GM18502 (cell line): ENCODE measurements around the gene ECEL1.

ENCODE experiments used
- ATAC-seq: cut with Tn5 transposase; IDR thresholded peaks from one replicate; pipeline ENCODE4 v1.9.1; 2021; ENCODE audit warnings: mild to moderate bottlenecking; ENCODE audit not compliant: unreplicated experiment, poor library complexity

ECEL1 gene

DNA sequence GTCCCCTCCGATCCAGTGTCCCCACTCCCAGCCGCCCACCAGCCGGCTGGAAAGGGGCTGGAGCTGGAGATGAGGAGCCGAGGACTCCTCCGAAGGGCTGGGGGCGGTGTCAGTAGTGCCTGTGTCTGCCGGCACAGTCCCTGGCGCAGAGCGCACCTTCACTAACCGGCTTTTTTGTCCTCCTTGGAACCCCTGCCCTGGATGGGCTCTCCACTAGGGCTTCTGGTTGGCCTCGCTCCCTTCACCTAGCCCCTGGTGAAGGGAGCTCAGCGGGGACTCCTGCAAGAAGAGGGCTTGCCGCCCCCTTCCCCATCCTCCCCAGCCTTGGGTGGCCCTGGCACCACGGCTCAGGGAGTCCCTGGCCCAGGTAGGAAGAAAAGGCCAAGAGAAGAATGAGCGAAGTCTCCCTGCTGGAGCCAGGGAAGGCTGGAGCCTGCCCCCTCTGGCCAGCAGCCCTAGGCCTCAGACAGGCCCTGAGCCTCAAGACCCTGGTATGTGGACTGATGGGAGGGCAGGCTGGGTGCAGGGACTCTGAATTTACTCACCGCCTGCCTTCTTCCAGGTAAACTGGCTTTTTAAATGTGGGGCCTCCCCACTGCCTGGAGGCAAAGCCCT lies 570 bp upstream of the ECEL1 start:
- ATAC-seq = no peak

DNA sequence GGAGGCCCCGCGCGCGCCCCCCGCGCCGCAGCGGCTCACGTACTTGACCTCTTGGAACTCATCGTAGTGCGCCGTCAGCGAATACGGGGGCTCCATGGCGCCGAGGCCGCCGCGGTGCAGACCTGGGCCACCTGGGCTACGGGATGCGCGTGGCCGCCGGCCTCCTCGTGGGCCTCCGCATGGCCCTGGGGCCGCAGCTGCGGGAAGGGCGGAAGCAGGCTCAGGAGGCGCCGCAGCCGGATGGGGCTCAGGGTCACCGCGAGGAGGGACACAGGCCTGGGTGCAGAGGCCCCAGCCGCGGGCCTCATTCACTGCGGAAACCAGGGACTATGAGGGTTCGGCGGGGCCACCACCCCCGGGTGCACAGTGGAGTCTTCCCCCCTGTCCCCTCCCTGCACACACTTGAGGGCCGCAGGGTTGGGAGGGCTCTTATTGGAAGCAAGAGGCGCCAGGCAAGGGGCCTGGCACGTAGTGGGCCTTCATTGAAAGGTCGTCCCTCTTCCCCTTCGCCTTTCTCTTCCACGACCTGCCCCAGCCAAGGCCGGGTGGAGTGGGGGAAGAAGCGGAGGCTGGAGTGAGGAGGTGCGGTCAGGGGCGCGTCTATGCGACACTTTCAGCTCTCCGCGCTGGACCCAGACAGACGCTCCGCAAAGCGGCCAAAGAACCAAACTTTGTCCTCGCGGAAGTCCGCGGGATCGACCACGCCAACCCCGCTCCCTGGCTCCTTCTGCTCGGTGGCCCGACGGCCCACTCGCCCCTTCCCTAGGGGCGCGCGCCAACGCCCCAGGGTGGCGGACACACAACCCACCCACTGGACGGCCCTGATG lies 863 bp downstream of the ECEL1 start:
- no peak for ATAC-seq

DNA sequence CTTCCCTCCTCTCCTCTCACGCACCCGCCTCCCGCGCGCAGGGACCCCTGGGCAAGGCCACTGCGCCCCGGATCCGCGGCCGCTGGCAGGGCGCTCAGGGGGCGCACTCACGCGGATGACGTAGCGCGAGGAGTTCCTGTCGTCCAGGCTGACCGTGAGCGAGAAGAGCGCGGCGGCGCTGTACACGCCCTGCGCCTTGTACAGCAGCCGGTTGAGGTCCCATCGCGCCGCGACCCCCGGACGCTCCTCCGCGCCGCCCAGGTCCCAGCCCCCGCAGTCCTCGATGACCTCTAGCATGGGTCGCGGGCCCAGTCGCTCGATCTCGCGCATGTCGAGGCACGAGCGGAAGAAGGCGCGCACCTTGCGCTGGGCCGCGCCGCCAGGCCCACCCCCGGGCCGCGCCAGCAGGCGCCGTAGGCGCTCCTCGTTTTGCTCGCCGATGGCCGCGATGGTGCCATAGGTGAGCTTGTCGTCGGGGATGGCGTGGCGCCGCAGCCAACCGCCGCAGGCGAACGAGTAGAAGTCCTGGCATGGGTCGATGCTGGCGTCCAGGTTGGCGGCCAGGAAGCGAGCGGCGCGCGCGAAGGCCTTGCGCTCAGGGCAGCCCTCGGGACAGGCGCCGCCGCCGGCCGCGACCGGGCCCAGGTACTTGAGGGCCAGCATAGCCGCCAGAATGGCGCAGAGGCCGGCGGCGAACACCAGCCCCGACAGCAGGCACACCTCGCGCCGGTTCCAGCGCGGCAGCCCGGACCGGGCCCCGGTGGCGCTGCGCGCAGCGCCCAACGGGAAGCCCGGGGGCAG lies 1.7 kb downstream of the ECEL1 start:
- no peak for ATAC-seq

DNA sequence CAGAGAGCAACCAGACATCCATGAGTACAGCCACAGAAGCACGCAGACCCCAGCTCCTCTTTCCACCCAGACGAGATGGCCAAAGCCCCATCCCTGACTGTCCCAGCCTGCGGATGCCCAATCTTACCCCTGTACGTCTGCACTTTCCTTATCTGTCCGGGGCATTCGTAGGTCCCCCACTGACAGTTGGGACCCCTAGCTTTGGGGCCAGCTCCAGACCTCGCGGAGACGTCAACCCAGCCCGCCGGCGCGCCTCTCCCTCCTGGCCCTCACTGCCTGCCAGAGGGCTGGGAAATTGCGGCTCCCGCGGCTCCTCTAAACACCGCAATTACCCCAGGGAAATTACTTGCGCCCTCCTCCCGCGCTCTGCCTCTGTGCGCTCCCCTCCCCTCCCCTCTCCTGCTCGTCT lies 2.3 kb downstream of the ECEL1 start:
- no peak for ATAC-seq

- ATAC-seq = no peak
Measured at GRCh38 chr2:232484628-232485347, 2.8 kb downstream of the ECEL1 start.

- no peak for ATAC-seq
Measured at GRCh38 chr2:232483923-232484627, 3.6 kb downstream of the ECEL1 start.

DNA sequence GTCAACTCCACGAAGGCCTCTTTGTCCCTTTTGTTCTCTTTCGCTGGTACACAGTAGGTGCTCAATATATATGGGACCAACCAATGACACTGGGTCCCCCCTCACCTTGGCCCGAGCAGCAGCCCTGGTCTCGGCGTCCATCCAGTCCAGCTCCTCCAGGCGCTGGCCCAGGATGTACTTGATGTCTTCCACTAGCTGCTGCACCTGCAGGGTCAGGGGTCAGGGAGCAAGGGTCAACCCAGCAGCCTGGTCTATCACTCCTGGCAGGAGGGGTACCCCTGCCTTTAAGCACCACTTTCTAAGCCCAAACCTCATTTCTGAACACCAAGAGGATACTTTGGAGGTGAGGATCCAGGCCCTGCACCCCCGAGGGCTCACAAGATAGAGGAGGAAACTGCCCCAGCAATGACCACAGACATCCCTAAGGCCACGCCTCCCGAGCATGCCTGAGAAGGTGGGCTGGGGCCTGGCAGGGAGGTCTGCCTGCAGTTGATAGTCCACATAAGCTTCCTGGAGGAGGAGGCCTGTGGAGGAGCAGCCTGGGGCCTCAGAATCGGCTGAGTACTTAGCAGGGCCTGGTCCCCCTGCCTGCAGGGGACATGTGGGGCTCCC lies 4.2 kb downstream of the ECEL1 start:
- no peak for ATAC-seq

DNA sequence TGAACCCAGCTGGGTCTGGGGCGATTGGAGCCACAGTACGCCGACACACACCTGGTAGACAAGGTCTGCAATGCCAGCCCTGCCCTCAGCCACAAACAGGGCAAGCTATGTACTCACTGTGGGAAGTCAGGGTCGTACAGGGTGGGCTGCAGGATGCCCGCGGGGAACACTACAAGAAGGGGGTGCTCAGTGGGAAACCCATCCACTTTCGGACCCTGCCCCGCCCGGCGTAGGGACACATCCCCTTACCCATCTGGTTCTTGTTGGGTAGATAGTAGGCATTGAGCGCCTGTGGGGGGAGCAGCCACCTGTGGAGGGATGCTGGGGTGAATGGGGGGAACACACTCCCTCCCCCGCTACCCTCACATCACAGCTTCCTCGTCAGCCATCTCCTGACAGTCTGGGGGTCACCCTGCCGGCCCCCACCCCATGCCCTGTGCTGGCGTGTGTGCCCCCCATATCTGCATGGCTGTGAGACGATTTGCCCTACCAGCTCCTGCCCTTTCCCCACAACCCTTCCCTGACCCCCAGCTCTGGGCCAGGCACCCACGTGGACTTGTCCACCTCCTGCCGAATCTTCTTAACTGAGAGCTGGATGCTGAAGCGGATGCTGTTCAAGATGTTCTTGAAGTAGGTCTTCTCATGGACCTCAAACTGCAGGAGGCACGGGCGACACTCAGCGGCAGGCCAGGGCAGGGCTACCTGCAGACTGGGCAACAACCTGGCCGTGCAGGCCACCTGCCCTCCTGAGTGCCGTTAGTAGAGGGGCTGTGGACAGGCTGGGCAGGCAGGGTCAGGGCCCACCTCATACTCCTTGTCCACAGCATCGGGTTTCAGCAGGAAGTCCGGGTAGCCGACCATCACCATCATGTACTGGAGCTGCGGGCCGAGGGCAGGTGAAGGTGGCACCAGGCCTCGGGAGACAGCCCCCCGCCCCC lies 5.1 kb downstream of the ECEL1 start:
- no peak for ATAC-seq

- ATAC-seq = no peak
Measured at GRCh38 chr2:232481322-232482140, 6.1 kb downstream of the ECEL1 start.

- ATAC-seq = no peak
Measured at GRCh38 chr2:232480201-232481190, 7.1 kb downstream of the ECEL1 start.

GRCh38 chr2:232479341-232480200 lies 8.1 kb downstream of the ECEL1 start:
- ATAC-seq = no peak

- no peak for ATAC-seq
Measured at GRCh38 chr2:232478571-232479340, 8.9 kb downstream of the ECEL1 start.

DNA sequence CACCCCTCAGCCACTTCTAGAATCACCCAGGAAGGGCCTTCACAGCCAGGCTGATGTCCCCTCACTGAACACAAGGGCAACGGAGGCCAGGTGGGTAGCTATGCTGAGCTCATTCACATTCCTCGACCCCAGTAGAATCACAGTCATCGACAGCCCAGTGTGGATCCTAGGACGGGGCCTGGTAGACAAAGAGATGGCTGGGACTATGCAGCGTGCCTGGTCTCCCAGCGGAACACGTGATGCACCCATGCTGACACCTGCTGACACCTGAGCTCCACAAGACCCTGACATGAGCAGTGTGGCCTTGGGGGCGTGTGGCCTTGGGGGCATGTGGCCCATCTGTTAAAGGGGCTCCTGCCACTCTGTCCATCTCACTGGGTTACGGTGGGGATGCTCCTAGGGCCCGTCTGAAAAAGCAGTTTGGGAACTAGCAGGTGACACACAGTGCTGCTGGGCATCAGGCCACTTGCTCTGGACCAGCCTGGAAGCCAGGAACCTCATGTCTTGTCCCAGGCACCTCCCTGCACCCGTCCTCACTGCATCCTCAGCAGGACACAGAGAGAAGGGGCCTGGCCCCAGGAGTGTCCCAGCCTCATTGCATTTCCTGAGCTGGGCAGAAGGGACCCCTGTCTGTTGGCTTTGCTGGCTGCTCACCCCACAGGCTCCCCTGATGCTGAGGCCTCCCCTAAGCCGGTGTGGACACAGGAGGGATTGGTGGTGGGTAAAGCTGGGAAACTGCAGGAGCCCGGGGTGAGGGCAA lies 9.7 kb downstream of the ECEL1 start:
- no peak for ATAC-seq

- ATAC-seq = no peak
Measured at GRCh38 chr2:232476791-232477190, 10.8 kb downstream of the ECEL1 start.
